HT1080 (cell line): ENCODE results near the gene TWIST2. TPM values are rescaled to one million over a fixed set of nuclear protein-coding genes. Genes with fewer than 3 reads are reported as not detected.

Experiments
- DNase-seq: peaks from one replicate; pipeline ENCODE4 v3.0.0-alpha.2; 2015; ENCODE audit warnings: low read depth
- total RNA-seq: library from RNA; depleted of rRNA; stranded (reverse); fragments of >200 nt; shearing (Covaris generic); gene quantifications from 2 replicates; pipeline ENCODE4 v1.2.3, GENCODE V29; 2014

The TWIST2 gene
- total RNA-seq, 1 experiment from 2014 or later = 52.1 TPM

GRCh38 chr2:238888781-238889180 lies 40.9 kb downstream of the TWIST2 start:
- DNase-seq = no peak

- no peak for DNase-seq
Measured at GRCh38 chr2:238890131-238890530, 42.2 kb downstream of the TWIST2 start.

GRCh38 chr2:238890618-238891456 lies 43.0 kb downstream of the TWIST2 start:
- no peak for DNase-seq

GRCh38 chr2:238891457-238892203 lies 43.7 kb downstream of the TWIST2 start:
- no peak for DNase-seq

- no peak for DNase-seq
Measured at GRCh38 chr2:238892204-238892500, 44.3 kb downstream of the TWIST2 start.

- no peak for DNase-seq
Measured at GRCh38 chr2:238892796-238893195, 44.9 kb downstream of the TWIST2 start.

- no peak for DNase-seq
Measured at GRCh38 chr2:238893349-238894000, 45.6 kb downstream of the TWIST2 start.

GRCh38 chr2:238894226-238894949 lies 46.5 kb downstream of the TWIST2 start:
- no peak for DNase-seq

GRCh38 chr2:238894950-238895298 lies 47.0 kb downstream of the TWIST2 start:
- DNase-seq = no peak

- no peak for DNase-seq
Measured at GRCh38 chr2:238895361-238895882, 47.5 kb downstream of the TWIST2 start.

GRCh38 chr2:238895891-238896600 lies 48.2 kb downstream of the TWIST2 start:
- DNase-seq = peak; percentile 84

GRCh38 chr2:238896641-238897040 lies 48.8 kb downstream of the TWIST2 start:
- DNase-seq = no peak

GRCh38 chr2:238897122-238897880 lies 49.4 kb downstream of the TWIST2 start:
- DNase-seq = no peak

GRCh38 chr2:238897911-238898311 lies 50.0 kb downstream of the TWIST2 start:
- DNase-seq = no peak

GRCh38 chr2:238898534-238899281 lies 50.8 kb downstream of the TWIST2 start:
- DNase-seq = no peak

- no peak for DNase-seq
Measured at GRCh38 chr2:238899386-238899785, 51.5 kb downstream of the TWIST2 start.

- DNase-seq = no peak
Measured at GRCh38 chr2:238900511-238900910, 52.6 kb downstream of the TWIST2 start.

GRCh38 chr2:238901461-238902057 lies 53.7 kb downstream of the TWIST2 start:
- no peak for DNase-seq

GRCh38 chr2:238902285-238902684 lies 54.4 kb downstream of the TWIST2 start:
- no peak for DNase-seq
